Measurements from ENCODE around the gene RRAS2.
"Not testable (repeated sequence)": the region's sequence is repeated elsewhere in the genome, so short reads cannot be mapped to it uniquely, and the experiment has no call there.

The RRAS2 gene

GRCh38 chr11:14306481-14306880 lies 52.5 kb downstream of the RRAS2 start:
- DNase-seq (ENCODE audit: low read depth) = no peak

GRCh38 chr11:14305649-14306048 lies 53.3 kb downstream of the RRAS2 start:
- DNase-seq (ENCODE audit: low read depth) = no peak

GRCh38 chr11:14304601-14305000 lies 54.4 kb downstream of the RRAS2 start:
- DNase-seq (ENCODE audit: low read depth) = no peak

GRCh38 chr11:14300661-14301304 lies 58.2 kb downstream of the RRAS2 start:
- DNase-seq (ENCODE audit: low read depth) = peak; percentile 16

GRCh38 chr11:14299921-14300320 lies 59.1 kb downstream of the RRAS2 start:
- no peak for DNase-seq (ENCODE audit: low read depth)

- no peak for DNase-seq (ENCODE audit: low read depth)
Observed at GRCh38 chr11:14290422-14290821, 68.6 kb downstream of the RRAS2 start.

GRCh38 chr11:14288189-14288935 lies 70.6 kb downstream of the RRAS2 start:
- DNase-seq (ENCODE audit: low read depth) = no peak

GRCh38 chr11:14278869-14279268 lies 80.1 kb downstream of the RRAS2 start:
- DNase-seq (ENCODE audit: low read depth) = not testable (repeated sequence)

GRCh38 chr11:14275076-14275475 lies 83.9 kb downstream of the RRAS2 start:
- no peak for DNase-seq (ENCODE audit: low read depth)

- no peak for DNase-seq (ENCODE audit: low read depth)
Observed at GRCh38 chr11:14273895-14274294, 85.1 kb downstream of the RRAS2 start.

- no peak for DNase-seq (ENCODE audit: low read depth)
Observed at GRCh38 chr11:14270690-14271542, 88.1 kb downstream of the RRAS2 start.

- no peak for DNase-seq (ENCODE audit: low read depth)
Observed at GRCh38 chr11:14269692-14270573, 89.0 kb downstream of the RRAS2 start.

GRCh38 chr11:14267861-14268635 lies 90.9 kb downstream of the RRAS2 start:
- no peak for DNase-seq (ENCODE audit: low read depth)

GRCh38 chr11:14266622-14267021 lies 92.4 kb downstream of the RRAS2 start:
- no peak for DNase-seq (ENCODE audit: low read depth)

GRCh38 chr11:14264966-14265365 lies 94.0 kb downstream of the RRAS2 start:
- DNase-seq (ENCODE audit: low read depth) = no peak

- DNase-seq (ENCODE audit: low read depth) = no peak
Observed at GRCh38 chr11:14262271-14262846, 96.6 kb downstream of the RRAS2 start.

GRCh38 chr11:14261066-14261465 lies 97.9 kb downstream of the RRAS2 start:
- no peak for DNase-seq (ENCODE audit: low read depth)

GRCh38 chr11:14259878-14260277 lies 99.1 kb downstream of the RRAS2 start:
- no peak for DNase-seq (ENCODE audit: low read depth)

- no peak for DNase-seq (ENCODE audit: low read depth)
Observed at GRCh38 chr11:14259186-14259784, 99.7 kb downstream of the RRAS2 start.
